WI38 (cell line): Measurements from ENCODE around the gene PIK3IP1.

Experiments used
- H3K4me3 ChIP-seq: 2 replicates; pipeline ENCODE4 v1.5.1; 2011; ENCODE audit warnings: low read depth, mild to moderate bottlenecking, control low read depth, low read length
- CTCF ChIP-seq: IDR thresholded peaks from 2 replicates; pipeline ENCODE4 v1.5.1; 2012; ENCODE audit warnings: low read depth, mild to moderate bottlenecking, control low read depth, low read length

Gene PIK3IP1

GRCh38 chr22:31276426-31277167 is 15.7 kb downstream of the PIK3IP1 start:
- no peak for TF ChIP-seq CTCF
- H3K4me3 ChIP-seq: no peak overlapping the region

GRCh38 chr22:31275576-31275975 is 16.7 kb downstream of the PIK3IP1 start:
- no peak overlapping the region for H3K4me3 ChIP-seq
- TF ChIP-seq CTCF: no peak

GRCh38 chr22:31275018-31275417 is 17.3 kb downstream of the PIK3IP1 start:
- no peak for TF ChIP-seq CTCF

GRCh38 chr22:31274017-31274416 is 18.3 kb downstream of the PIK3IP1 start:
- TF ChIP-seq CTCF: no peak
- no peak overlapping the region for H3K4me3 ChIP-seq

More at GRCh38 chr22:31275018-31275417, 17.3 kb downstream of the PIK3IP1 start:
- no peak overlapping the region for H3K4me3 ChIP-seq

- H3K4me3 ChIP-seq: no peak overlapping the region
- TF ChIP-seq CTCF: peak; percentile 65
These were observed 19.5 kb downstream of the PIK3IP1 start for GRCh38 chr22:31272522-31273446.

- H3K4me3 ChIP-seq: no peak overlapping the region
- TF ChIP-seq CTCF: no peak
These were observed 20.8 kb downstream of the PIK3IP1 start for GRCh38 chr22:31271485-31271884.

GRCh38 chr22:31271026-31271425 is 21.3 kb downstream of the PIK3IP1 start:
- TF ChIP-seq CTCF: no peak
- H3K4me3 ChIP-seq: no peak overlapping the region
